D721Med (cell line): Measurements from ENCODE around the gene FRMD5.

Experiments used
- DNase-seq: peaks from one replicate; pipeline ENCODE4 v3.0.0; 2011; ENCODE audit warnings: low spot score; ENCODE audit not compliant: insufficient read length
- FAIRE-seq: peaks from 2 replicates; lab custom pipeline; 2011; peaks lifted over from hg19 to GRCh38; lab: Jason Lieb, UNC
- TF ChIP-seq, protein P1 (sequence below): IDR thresholded peaks from 2 replicates; pipeline ENCODE4 v1.5.1; 2012; ENCODE audit warnings: mild to moderate bottlenecking, control low read depth; ENCODE audit not compliant: insufficient read depth; ENCODE audit errors: missing control alignments

FRMD5 gene

DNA sequence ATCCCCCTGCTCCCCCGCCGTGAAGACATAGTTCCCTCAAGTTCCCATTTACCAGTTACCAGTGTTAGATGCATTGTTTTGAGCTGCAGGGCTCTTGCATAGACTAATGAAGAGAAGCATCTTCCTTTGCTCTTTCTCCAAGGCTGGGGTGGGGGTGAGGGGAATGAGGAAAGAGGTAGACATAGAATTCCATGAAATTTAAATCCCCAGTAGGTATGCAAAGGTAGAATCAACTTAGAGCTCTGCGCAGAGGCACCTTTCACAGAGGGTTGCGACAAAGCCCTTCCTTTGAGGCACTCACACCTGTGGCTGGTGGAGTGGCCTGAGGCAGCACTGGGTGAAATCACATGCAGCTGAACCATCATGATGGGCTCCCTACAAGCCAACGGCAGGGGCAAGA, 266.9 kb downstream of the FRMD5 start:
- DNase-seq (no peak), FAIRE-seq (no peak)
- TF ChIP-seq, protein P1, sequence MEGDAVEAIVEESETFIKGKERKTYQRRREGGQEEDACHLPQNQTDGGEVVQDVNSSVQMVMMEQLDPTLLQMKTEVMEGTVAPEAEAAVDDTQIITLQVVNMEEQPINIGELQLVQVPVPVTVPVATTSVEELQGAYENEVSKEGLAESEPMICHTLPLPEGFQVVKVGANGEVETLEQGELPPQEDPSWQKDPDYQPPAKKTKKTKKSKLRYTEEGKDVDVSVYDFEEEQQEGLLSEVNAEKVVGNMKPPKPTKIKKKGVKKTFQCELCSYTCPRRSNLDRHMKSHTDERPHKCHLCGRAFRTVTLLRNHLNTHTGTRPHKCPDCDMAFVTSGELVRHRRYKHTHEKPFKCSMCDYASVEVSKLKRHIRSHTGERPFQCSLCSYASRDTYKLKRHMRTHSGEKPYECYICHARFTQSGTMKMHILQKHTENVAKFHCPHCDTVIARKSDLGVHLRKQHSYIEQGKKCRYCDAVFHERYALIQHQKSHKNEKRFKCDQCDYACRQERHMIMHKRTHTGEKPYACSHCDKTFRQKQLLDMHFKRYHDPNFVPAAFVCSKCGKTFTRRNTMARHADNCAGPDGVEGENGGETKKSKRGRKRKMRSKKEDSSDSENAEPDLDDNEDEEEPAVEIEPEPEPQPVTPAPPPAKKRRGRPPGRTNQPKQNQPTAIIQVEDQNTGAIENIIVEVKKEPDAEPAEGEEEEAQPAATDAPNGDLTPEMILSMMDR = no peak

DNA sequence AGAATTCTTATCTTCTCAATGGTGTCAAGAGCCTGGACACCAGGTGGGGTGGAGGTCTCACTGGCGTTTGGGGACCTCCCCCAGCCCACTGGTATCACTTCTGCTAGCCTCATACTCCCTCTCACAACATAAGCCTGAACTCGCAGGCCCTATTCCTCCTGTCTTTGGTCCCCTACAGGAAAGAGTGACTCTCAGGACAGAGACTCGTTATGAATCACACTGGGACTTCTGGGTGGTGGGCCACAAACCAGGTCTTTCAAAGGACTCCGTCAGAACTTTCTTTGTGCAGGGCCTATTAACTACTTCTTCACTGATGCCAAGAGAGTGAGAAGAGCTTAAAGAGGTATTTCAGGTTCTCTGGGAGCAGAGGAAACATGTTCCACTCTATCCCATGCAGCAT, 267.9 kb downstream of the FRMD5 start:
- TF ChIP-seq, protein P1 = no peak
- DNase-seq (no peak), FAIRE-seq (no peak)

DNA sequence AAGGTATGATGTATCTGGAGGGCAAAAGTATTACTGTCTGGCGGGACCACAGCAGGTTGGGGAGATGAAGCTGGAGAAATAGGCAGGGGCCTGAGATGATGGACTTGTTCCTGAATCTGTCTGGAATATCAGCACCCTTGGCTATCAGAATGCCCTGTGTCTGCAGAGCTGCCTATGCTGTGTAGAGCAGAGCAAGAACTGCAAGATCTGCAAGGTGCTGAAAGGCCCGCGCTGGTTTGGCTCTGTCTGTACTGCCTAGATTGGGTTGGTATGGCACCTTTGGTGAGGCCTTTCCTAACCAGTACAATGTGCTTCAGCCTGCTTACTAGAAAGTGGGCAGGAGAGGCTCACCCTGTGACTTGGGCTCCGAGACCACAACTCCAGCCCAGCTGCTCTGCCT, 271.5 kb downstream of the FRMD5 start:
- TF ChIP-seq, protein P1 = no peak
- DNase-seq (no peak), FAIRE-seq (no peak)

DNA sequence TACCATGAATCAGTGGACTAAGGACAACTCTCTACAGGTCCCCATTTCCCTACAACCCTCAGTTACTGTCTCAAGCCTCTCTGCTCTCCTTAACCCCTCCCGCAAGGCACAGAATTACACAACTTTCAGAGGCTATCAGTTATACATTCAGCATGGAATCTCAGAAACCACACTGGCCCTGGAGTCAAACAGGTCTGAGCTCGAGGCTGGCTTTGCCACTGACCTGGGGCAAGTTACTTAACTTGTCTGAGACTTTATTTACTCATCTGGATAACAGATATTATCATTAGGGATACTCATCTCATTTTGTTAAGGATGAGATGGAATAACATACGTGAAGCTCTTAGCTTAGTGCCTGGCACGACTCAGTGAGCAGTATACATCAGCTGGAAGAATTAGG, 273.1 kb downstream of the FRMD5 start:
- TF ChIP-seq, protein P1 = no peak
- FAIRE-seq = no peak
- DNase-seq = no peak

DNA sequence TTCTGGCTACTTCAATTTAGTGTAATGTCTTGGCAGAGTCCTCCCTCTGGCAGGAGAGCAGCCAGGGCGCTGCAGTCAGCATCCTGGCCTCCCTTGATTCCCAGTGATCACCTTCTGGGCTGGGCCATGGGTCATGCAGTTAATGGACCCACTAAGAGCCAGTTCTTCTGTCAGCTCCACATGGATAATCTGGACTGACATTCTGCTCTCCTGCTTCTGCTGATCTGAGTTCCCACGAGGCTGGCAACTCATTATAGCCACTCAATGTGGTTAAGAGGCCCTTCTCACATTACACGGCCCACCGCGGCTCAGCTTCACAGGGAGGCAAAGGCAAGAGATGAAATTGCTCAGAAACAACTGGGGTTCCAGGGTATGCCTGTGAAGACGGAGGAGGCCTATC, 274.3 kb downstream of the FRMD5 start:
- DNase-seq = no peak

DNA sequence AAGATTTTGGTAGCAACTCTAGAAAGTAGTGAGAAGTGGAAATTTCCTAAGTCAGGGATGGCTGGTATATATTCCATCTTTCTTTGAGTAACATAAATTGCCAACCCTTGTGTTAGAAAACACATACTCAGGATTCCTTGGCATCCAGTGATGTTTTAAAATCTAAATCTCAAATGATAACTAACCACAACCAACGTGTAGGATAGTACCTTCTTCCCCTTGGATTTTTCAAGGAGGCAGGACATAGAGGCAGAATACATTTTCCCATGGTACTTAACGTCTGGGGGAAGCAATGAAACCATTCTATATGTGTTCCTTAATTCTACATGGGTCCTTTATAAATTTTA, 274.8 kb downstream of the FRMD5 start:
- DNase-seq (no peak), FAIRE-seq (no peak)
- TF ChIP-seq, protein P1 = no peak

More for the DNA sequence above, 274.3 kb downstream of the FRMD5 start:
- TF ChIP-seq, protein P1 = no peak
- FAIRE-seq = no peak

DNA sequence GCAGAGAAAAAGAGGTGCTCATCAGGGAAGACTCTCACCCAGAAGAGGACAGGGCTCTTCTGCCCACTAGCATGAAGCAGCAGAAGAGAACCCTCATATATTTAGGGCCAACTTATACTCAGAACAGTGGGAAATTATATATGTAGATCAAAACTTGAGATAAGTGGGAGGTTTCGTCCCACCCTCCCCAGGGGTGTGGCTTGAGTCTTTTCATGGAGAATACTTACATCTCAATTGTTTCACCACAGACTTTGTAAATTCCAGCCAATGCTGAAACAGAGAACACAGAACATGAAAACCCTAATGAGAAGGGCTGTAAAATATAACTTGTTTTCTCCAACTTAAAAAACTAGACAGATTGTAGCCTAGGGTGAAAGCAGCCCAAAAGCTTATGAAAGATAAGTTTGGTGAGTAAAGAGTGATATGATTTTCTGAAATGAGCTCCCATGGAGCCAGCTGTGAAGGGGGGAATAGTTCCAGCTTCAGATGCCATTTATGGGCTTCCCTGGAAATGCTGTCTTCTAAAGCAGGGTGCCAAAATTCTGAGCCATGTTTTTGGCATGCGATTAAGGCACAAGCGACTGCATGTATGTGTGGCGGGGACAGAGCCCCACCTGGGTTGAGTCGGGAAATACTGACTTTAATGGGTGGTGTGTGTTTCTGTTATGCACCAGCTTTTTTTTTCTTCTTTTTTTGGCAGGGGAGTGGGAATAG, 275.4 kb downstream of the FRMD5 start:
- FAIRE-seq (no peak), DNase-seq (no peak)
- TF ChIP-seq, protein P1 = no peak
